ENCODE data around the gene DEDD2. TPM values are rescaled to one million over a fixed set of nuclear protein-coding genes. Genes with fewer than 3 reads are reported as not detected.
"Not testable (repeated sequence)": the region's sequence is repeated elsewhere in the genome, so short reads cannot be mapped to it uniquely, and the experiment has no call there.

DEDD2 gene
- 10 to 100 TPM; 20.6 to 60.2 (median 51.6) TPM for total RNA-seq

DNA sequence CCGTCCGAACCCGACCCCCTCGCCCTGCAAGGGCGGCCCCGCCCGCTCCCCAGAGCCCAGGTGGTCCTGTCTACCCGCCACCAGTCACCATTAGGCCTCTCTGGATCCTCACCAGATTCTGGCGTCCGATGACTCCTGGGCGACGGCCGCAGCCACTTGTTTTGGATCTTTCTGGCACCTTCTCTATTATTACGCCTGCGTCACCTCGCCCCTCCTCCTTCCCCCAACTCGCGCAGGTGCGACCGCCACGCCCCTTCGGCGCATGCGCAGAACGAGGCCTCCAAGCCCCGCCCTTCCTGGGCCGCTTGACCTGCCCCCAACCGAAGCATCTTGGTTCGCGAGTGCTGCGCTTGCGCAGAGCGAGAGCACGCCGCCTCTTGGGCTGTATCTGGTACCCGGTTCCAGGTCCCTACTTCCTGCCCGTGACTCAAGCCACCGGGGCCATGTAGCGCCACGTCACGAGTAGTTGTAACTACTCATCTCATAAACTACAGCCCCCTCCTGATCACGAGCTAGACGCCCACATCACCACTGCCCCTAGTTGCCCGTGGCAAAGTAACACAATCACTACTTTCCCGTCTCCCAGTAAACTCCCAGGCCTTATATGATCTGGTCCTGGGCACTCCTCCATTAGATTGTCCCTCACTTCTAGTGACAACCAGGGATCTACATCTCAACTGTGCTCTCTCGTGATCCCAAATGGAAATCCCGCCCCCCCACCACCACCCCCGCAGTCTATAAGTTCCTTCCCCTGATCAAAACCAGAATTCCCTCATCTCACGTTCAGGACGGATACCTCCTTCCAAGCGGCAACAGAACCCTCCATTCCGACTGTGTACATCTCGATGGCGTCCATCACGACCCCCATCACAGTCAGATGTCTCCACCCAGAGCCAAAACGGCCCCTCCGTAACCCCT, at the start of gene DEDD2:
Gene DEDD2 (minus strand): TSS at position 158 of the 918 bp plus-strand sequence. CDS start 670 bp downstream, outside the sequence.
- TF ChIP-seq, protein P1, sequence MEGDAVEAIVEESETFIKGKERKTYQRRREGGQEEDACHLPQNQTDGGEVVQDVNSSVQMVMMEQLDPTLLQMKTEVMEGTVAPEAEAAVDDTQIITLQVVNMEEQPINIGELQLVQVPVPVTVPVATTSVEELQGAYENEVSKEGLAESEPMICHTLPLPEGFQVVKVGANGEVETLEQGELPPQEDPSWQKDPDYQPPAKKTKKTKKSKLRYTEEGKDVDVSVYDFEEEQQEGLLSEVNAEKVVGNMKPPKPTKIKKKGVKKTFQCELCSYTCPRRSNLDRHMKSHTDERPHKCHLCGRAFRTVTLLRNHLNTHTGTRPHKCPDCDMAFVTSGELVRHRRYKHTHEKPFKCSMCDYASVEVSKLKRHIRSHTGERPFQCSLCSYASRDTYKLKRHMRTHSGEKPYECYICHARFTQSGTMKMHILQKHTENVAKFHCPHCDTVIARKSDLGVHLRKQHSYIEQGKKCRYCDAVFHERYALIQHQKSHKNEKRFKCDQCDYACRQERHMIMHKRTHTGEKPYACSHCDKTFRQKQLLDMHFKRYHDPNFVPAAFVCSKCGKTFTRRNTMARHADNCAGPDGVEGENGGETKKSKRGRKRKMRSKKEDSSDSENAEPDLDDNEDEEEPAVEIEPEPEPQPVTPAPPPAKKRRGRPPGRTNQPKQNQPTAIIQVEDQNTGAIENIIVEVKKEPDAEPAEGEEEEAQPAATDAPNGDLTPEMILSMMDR (IDR thresholded peaks at IDR 0.05): no peak
- TF ChIP-seq POLR2A (IDR thresholded peaks at IDR 0.05): peak; percentile 81 to 96
- Histone ChIP-seq H3K4me1 (peaks cover 0 to 62% (median 24%) of the 10 kb centered on the region in 4 donors), H3K36me3 (peaks cover 0 to 22% (median 0%) of the 10 kb centered on the region in 3 donors), H3K27ac (peak within 1 kb of the TSS; percentile 86 to 99 (median 92)), H3K27me3 (no peaks in the 10 kb centered on the region), H3K4me3 (peak within 1 kb of the TSS; percentile 72 to 89 (median 82)), H3K9me3 (no peaks in the 10 kb centered on the region)
- DNase-seq: peak; percentile 97 to 99 (median 99)

DNA sequence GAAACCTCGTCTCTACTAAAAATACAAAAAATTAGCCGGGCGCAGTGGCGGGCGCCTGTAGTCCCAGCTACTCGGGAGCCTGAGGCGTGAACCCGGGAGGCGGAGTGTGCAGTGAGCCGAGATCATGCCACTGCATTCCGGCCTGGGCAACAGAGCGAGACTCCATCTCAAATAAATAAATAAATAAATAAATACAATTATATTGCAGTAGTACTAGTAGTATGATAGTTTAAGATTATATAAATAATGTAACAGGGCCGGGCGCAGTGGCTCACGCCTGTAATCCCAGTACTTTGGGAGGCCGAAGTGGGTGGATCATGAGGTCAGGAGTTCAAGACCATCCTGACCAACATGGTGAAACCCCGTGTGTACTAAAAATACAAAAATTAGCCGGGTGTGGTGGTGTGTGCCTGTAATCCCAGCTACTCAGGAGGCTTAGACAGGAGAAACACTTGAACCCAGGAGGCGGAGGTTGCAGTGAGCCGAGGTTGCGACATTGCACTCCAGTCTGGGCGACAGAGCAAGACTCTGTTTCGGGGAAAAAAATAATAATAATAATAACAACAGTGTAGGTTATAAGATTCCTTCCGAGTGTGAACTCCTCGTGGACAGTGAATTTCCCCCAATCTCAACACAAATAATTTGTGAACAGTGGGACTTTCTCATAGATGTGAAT, 49.6 kb upstream of the DEDD2 start:
- H3K36me3 ChIP-seq, H3K4me3 ChIP-seq, H3K27me3 ChIP-seq, H3K9me3 ChIP-seq: not testable (repeated sequence)
- Histone ChIP-seq H3K27ac (peak overlapping the region in 1 of 4 donors; percentile 99), H3K4me1 (peaks cover 3 to 26% (median 19%) of the 10 kb centered on the region in 4 donors)
- DNase-seq: peak in 1 of 3 donors; percentile 41

GRCh38 chr19:42266105-42266504, 48.6 kb upstream of the DEDD2 start:
- not testable (repeated sequence) for H3K4me3 ChIP-seq, H3K36me3 ChIP-seq, H3K9me3 ChIP-seq, DNase-seq, H3K27me3 ChIP-seq, H3K27ac ChIP-seq
- H3K4me1 ChIP-seq: peaks cover 3 to 18% (median 16%) of the 10 kb centered on the region in 4 donors

GRCh38 chr19:42261763-42262162, 44.3 kb upstream of the DEDD2 start:
- no peaks in the 10 kb centered on the region for H3K9me3 ChIP-seq
- TF ChIP-seq, protein P1 (IDR thresholded peaks at IDR 0.05): no peak
- no peak for TF ChIP-seq POLR2A (IDR thresholded peaks at IDR 0.05)
- no peaks in the 10 kb centered on the region for H3K36me3 ChIP-seq
- H3K4me3 ChIP-seq: no peak overlapping the region
- H3K27me3 ChIP-seq: no peaks in the 10 kb centered on the region
- no peak for DNase-seq
- peaks cover 0 to under 1% (median 0%) of the 10 kb centered on the region in 4 donors for H3K4me1 ChIP-seq
- H3K27ac ChIP-seq: no peak overlapping the region

GRCh38 chr19:42257842-42258241, 40.4 kb upstream of the DEDD2 start:
- not testable (repeated sequence) for H3K9me3 ChIP-seq, H3K27ac ChIP-seq, H3K36me3 ChIP-seq, H3K27me3 ChIP-seq, DNase-seq, H3K4me3 ChIP-seq
- peaks cover 0 to 18% (median 6%) of the 10 kb centered on the region in 4 donors for H3K4me1 ChIP-seq

- no peaks in the 10 kb centered on the region for H3K9me3 ChIP-seq
- H3K4me3 ChIP-seq: peak overlapping the region; percentile 72 to 98 (median 84)
- TF ChIP-seq, protein P1 (IDR thresholded peaks at IDR 0.05): no peak
- TF ChIP-seq POLR2A (IDR thresholded peaks at IDR 0.05): no peak
- DNase-seq: peak in 1 of 3 donors; percentile 64
- peak overlapping the region; percentile 99 to 100 (median 100) for H3K27ac ChIP-seq
- H3K27me3 ChIP-seq: no peaks in the 10 kb centered on the region
- no peaks in the 10 kb centered on the region for H3K36me3 ChIP-seq
- peaks cover 5 to 36% (median 16%) of the 10 kb centered on the region in 4 donors for H3K4me1 ChIP-seq
Observed at GRCh38 chr19:42255766-42256745, 38.6 kb upstream of the DEDD2 start.
